Measurements from ENCODE around the gene SLC2A2.

GRCh38 chr3:170961616-170962400 is 64.7 kb downstream of the SLC2A2 start:
- TF ChIP-seq CTCF (IDR thresholded peaks at IDR 0.05) (peak; percentile 74), EZH2 (IDR thresholded peaks at IDR 0.05) (no peak)
